HEK293 (cell line): ENCODE data around the gene DPPA5.

Experiments used
- CTCF ChIA-PET: fragments of 350-600 bp; formaldehyde crosslinking; extraction: SDS; loops from one replicate; lab custom pipeline; 2021; ENCODE audit warnings: antibody characterized with exemption; lab: Yijun Ruan, JAX
- POLR2A ChIA-PET: fragments of 300-600 bp; formaldehyde crosslinking; extraction: SDS; loops from one replicate; lab custom pipeline; 2020; ENCODE audit warnings: antibody characterized with exemption, inconsistent platforms; lab: Yijun Ruan, JAX
- H3K27ac ChIP-seq: fragments of 200-500 bp; sonication (Bioruptor generic); 2 replicates; pipeline ENCODE4 v1.5.1; 2014; ENCODE audit warnings: low read depth, low read length, control low read depth, inconsistent platforms; ENCODE audit errors: extremely low read depth
- H3K36me3 ChIP-seq, 2 experiments: fragments of 200-500 bp in 1 of 2; sonication (Bioruptor generic) in 1 of 2; 1 replicate in 1 of 2; 2 replicates in 1 of 2; pipeline ENCODE4 v1.5.1; 2014 to 2017; ENCODE audit warnings: inconsistent platforms in 2 of 2, low read length in 2 of 2; ENCODE audit not compliant: control insufficient read depth in 2 of 2, insufficient read depth in 1 of 2
- H3K4me1 ChIP-seq: fragments of 200-500 bp; sonication (Bioruptor generic); 2 replicates; pipeline ENCODE4 v1.5.1; 2014; ENCODE audit warnings: mild to moderate bottlenecking, low read length, inconsistent platforms; ENCODE audit not compliant: control insufficient read depth, insufficient read depth
- H3K4me3 ChIP-seq: 2 replicates; pipeline ENCODE4 v1.5.1; 2011; ENCODE audit warnings: low read depth, mild to moderate bottlenecking, control low read depth, low read length, moderate library complexity
- H3K9me3 ChIP-seq: fragments of 200-500 bp; sonication (Bioruptor generic); 2 replicates; pipeline ENCODE4 v1.5.1; 2014; ENCODE audit warnings: low read depth, low read length, inconsistent platforms; ENCODE audit not compliant: control insufficient read depth, insufficient read depth
- AEBP2 ChIP-seq: fragments of 450-650 bp; formaldehyde crosslinking; IDR thresholded peaks from 2 replicates; pipeline ENCODE4 v1.5.1; 2016; ENCODE audit warnings: missing biosample characterization, missing genetic modification characterization, borderline replicate concordance
- HOXA7 ChIP-seq: sonication (generic); formaldehyde crosslinking; IDR thresholded peaks from 2 replicates; pipeline ENCODE4 v1.8.1; 2022; ENCODE audit warnings: missing genetic modification reagents, borderline replicate concordance
- HOXD13 ChIP-seq: sonication (generic); formaldehyde crosslinking; IDR thresholded peaks from 2 replicates; pipeline ENCODE4 v1.8.0; 2022; ENCODE audit warnings: missing genetic modification reagents, borderline replicate concordance
- IKZF3 ChIP-seq: fragments of 450-650 bp; IDR thresholded peaks from 2 replicates; pipeline ENCODE4 v1.5.0; 2018; ENCODE audit warnings: missing biosample characterization, mild to moderate bottlenecking, missing genetic modification characterization, moderate library complexity
- KLF1 ChIP-seq: fragments of 450-650 bp; formaldehyde crosslinking; IDR thresholded peaks from 2 replicates; pipeline ENCODE4 v1.5.1; 2016; ENCODE audit warnings: missing biosample characterization, missing genetic modification characterization
- KLF8 ChIP-seq: fragments of 450-650 bp; formaldehyde crosslinking; IDR thresholded peaks from 2 replicates; pipeline ENCODE4 v1.5.1; 2016; ENCODE audit warnings: missing biosample characterization, missing genetic modification characterization
- OSR2 ChIP-seq: fragments of 450-650 bp; formaldehyde crosslinking; IDR thresholded peaks from 2 replicates; pipeline ENCODE4 v1.5.1; 2016; ENCODE audit warnings: missing biosample characterization, missing genetic modification characterization
- SCRT1 ChIP-seq: fragments of 450-650 bp; formaldehyde crosslinking; IDR thresholded peaks from 2 replicates; pipeline ENCODE4 v1.5.1; 2016; ENCODE audit warnings: missing biosample characterization, missing genetic modification characterization, borderline replicate concordance
- ZBTB17 ChIP-seq: fragments of 450-650 bp; formaldehyde crosslinking; IDR thresholded peaks from 2 replicates; pipeline ENCODE4 v1.5.1; 2016; ENCODE audit warnings: missing biosample characterization, missing genetic modification characterization
- ZBTB21 ChIP-seq: fragments of 450-650 bp; formaldehyde crosslinking; IDR thresholded peaks from 2 replicates; pipeline ENCODE4 v1.5.1; 2017; ENCODE audit warnings: missing biosample characterization, missing genetic modification characterization
- ZFP37 ChIP-seq: fragments of 450-650 bp; formaldehyde crosslinking; IDR thresholded peaks from 2 replicates; pipeline ENCODE4 v1.5.1; 2016; ENCODE audit warnings: missing biosample characterization, missing genetic modification characterization
- ZFP69B ChIP-seq: fragments of 450-650 bp; formaldehyde crosslinking; IDR thresholded peaks from 2 replicates; pipeline ENCODE4 v1.5.1; 2016; ENCODE audit warnings: missing biosample characterization, missing genetic modification characterization
- ZIC2 ChIP-seq: fragments of 450-650 bp; formaldehyde crosslinking; IDR thresholded peaks from 2 replicates; pipeline ENCODE4 v1.5.1; 2016; ENCODE audit warnings: missing biosample characterization, missing genetic modification characterization
- ZNF121 ChIP-seq: fragments of 450-650 bp; formaldehyde crosslinking; IDR thresholded peaks from 2 replicates; pipeline ENCODE4 v1.5.1; 2016; ENCODE audit warnings: missing biosample characterization, missing genetic modification characterization
- ZNF140 ChIP-seq: fragments of 450-650 bp; formaldehyde crosslinking; IDR thresholded peaks from 2 replicates; pipeline ENCODE4 v1.5.1; 2016; ENCODE audit warnings: missing biosample characterization, missing genetic modification characterization
- ZNF169 ChIP-seq: fragments of 450-650 bp; formaldehyde crosslinking; IDR thresholded peaks from 2 replicates; pipeline ENCODE4 v1.5.1; 2016; ENCODE audit warnings: missing biosample characterization, missing genetic modification characterization
- ZNF184 ChIP-seq: fragments of 450-650 bp; IDR thresholded peaks from 2 replicates; pipeline ENCODE4 v1.5.1; 2018; ENCODE audit warnings: missing biosample characterization, mild to moderate bottlenecking, missing genetic modification characterization
- ZNF19 ChIP-seq: fragments of 450-650 bp; formaldehyde crosslinking; IDR thresholded peaks from 2 replicates; pipeline ENCODE4; 2016; ENCODE audit warnings: missing biosample characterization, missing genetic modification characterization, low read depth
- ZNF2 ChIP-seq: fragments of 450-650 bp; formaldehyde crosslinking; IDR thresholded peaks from 2 replicates; pipeline ENCODE4 v1.5.1; 2016; ENCODE audit warnings: missing biosample characterization, missing genetic modification characterization
- ZNF24 ChIP-seq: fragments of 450-650 bp; formaldehyde crosslinking; IDR thresholded peaks from 2 replicates; pipeline ENCODE4 v1.5.1; 2016; ENCODE audit warnings: missing biosample characterization, missing genetic modification characterization
- ZNF292 ChIP-seq: fragments of 450-650 bp; formaldehyde crosslinking; IDR thresholded peaks from 2 replicates; pipeline ENCODE4 v1.5.1; 2016; ENCODE audit warnings: low read depth, missing biosample characterization, missing genetic modification characterization, borderline replicate concordance
- ZNF324 ChIP-seq: fragments of 450-650 bp; formaldehyde crosslinking; IDR thresholded peaks from 2 replicates; pipeline ENCODE4 v1.5.1; 2016; ENCODE audit warnings: missing biosample characterization, missing genetic modification characterization
- ZNF362 ChIP-seq: fragments of 450-650 bp; formaldehyde crosslinking; IDR thresholded peaks from 2 replicates; pipeline ENCODE4 v1.5.1; 2016; ENCODE audit warnings: missing biosample characterization, missing genetic modification characterization
- ZNF391 ChIP-seq: fragments of 450-650 bp; formaldehyde crosslinking; IDR thresholded peaks from 2 replicates; pipeline ENCODE4 v1.5.1; 2016; ENCODE audit warnings: low read depth, missing biosample characterization, missing genetic modification characterization, borderline replicate concordance
- ZNF48 ChIP-seq: fragments of 450-650 bp; formaldehyde crosslinking; IDR thresholded peaks from 2 replicates; pipeline ENCODE4 v1.5.1; 2016; ENCODE audit warnings: missing biosample characterization, missing genetic modification characterization
- ZNF529 ChIP-seq: fragments of 450-650 bp; formaldehyde crosslinking; IDR thresholded peaks from 2 replicates; pipeline ENCODE4 v1.5.1; 2017; ENCODE audit warnings: missing genetic modification characterization, missing biosample characterization; ENCODE audit not compliant: insufficient replicate concordance
- ZNF571 ChIP-seq: fragments of 450-650 bp; formaldehyde crosslinking; IDR thresholded peaks from 2 replicates; pipeline ENCODE4 v1.5.0; 2017; ENCODE audit warnings: missing biosample characterization, missing genetic modification characterization
- ZNF600 ChIP-seq: fragments of 450-650 bp; formaldehyde crosslinking; IDR thresholded peaks from 2 replicates; pipeline ENCODE4 v1.5.1; 2016; ENCODE audit warnings: missing biosample characterization, missing genetic modification characterization
- ZNF610 ChIP-seq: fragments of 450-650 bp; formaldehyde crosslinking; IDR thresholded peaks from 2 replicates; pipeline ENCODE4 v1.5.1; 2016; ENCODE audit warnings: missing biosample characterization, missing genetic modification characterization, borderline replicate concordance
- ZNF621 ChIP-seq: fragments of 450-650 bp; formaldehyde crosslinking; IDR thresholded peaks from 2 replicates; pipeline ENCODE4 v1.5.1; 2017; ENCODE audit warnings: missing biosample characterization, missing genetic modification characterization
- ZNF670 ChIP-seq: fragments of 450-650 bp; formaldehyde crosslinking; IDR thresholded peaks from 2 replicates; pipeline ENCODE4 v1.5.1; 2016; ENCODE audit warnings: missing biosample characterization, missing genetic modification characterization, low read depth
- ZNF830 ChIP-seq: fragments of 450-650 bp; IDR thresholded peaks from 2 replicates; pipeline ENCODE4 v1.5.0; 2018; ENCODE audit warnings: missing biosample characterization, missing genetic modification characterization, low read depth, mild to moderate bottlenecking, moderate library complexity
- TF ChIP-seq, protein P1 (sequence below): fragments of 450-650 bp; formaldehyde crosslinking; IDR thresholded peaks from 2 replicates; pipeline ENCODE4 v1.5.1; 2016; ENCODE audit warnings: missing biosample characterization, missing genetic modification characterization

The DPPA5 gene

GRCh38 chr6:73364121-73364520, 10.0 kb upstream of the DPPA5 start (continued):
- TF ChIP-seq ZNF600 (tag by site-specific recombination) (no peak), ZNF48 (tag by site-specific recombination) (no peak), KLF1 (tag by site-specific recombination) (no peak), IKZF3 (no peak), ZFP69B (no peak), ZNF184 (tag by site-specific recombination) (no peak), HOXA7 (CRISPR knock-in tag) (no peak)

DNA sequence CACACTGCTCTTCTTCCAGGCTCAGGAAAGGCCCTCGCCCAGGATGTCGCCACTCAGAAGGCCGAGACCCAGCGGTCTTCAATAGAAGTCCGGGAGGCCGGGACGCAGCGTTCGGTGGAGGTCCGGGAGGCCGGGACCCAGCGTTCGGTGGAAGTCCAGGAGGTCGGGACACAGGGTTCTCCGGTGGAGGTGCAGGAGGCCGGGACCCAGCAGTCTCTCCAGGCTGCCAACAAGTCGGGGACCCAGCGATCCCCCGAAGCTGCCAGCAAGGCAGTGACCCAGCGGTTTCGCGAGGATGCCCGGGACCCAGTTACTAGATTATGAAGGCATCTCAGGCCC, 9.4 kb upstream of the DPPA5 start:
- no peak for TF ChIP-seq ZNF324
- TF ChIP-seq ZNF140 (tag by site-specific recombination) = no peak
- no peak for TF ChIP-seq ZNF391 (tag by site-specific recombination)
- TF ChIP-seq ZNF830 = no peak
- no peak for TF ChIP-seq ZNF121 (tag by site-specific recombination)
- no peak for TF ChIP-seq ZIC2 (tag by site-specific recombination)
- no peak for TF ChIP-seq ZNF621 (tag by site-specific recombination)
- TF ChIP-seq ZNF2 (tag by site-specific recombination) = no peak
- no peak for TF ChIP-seq ZNF292
- TF ChIP-seq SCRT1 (tag by site-specific recombination) = no peak
- no peak for TF ChIP-seq ZNF24
- TF ChIP-seq OSR2 (tag by site-specific recombination) = no peak
- ChIA-PET CTCF (no interaction called here), POLR2A (no interaction called here)
- no peak overlapping the region for H3K27ac ChIP-seq
- no peak overlapping the region for H3K4me3 ChIP-seq
- H3K36me3 ChIP-seq = no peaks in the 10 kb centered on the region
- no peaks in the 10 kb centered on the region for H3K9me3 ChIP-seq
- H3K4me1 ChIP-seq = no peaks in the 10 kb centered on the region

DNA sequence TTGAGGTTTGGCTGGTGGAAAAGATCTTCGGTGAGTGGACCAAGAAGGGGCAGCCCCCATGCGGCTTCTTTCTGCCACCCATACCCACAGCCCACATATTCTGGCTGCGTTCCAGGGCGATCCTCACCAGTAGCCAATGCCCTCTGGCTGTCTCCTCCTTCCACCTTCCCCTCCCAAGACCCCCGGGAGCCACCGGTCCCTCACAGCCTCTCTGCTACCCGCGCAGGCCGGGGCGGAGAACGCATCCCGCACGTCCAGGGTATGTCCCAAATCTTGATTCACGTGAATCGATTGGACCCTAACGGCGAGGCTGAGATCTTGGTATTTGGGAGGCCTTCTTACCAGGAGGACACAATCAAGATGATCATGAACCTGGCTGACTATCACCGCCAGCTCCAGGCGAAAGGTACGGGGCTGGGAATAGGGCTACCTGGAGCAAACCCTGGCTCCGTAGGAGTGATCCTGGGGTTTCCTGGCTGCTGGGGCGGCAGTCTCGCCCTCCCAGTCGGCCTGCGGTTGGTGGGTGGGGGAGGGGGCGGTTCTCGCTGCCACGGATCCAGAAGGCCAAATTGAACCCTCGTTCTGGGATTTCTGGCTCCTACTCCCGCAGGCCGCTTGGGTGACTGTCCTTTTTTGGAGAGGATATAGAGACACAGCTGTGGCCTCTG, 8.9 kb upstream of the DPPA5 start:
- ChIA-PET CTCF (no interaction called here), POLR2A (no interaction called here)
- H3K4me3 ChIP-seq = no peak overlapping the region
- H3K4me1 ChIP-seq = no peaks in the 10 kb centered on the region
- H3K36me3 ChIP-seq = no peaks in the 10 kb centered on the region
- H3K9me3 ChIP-seq = no peaks in the 10 kb centered on the region
- H3K27ac ChIP-seq = no peak overlapping the region
- TF ChIP-seq AEBP2 (tag by site-specific recombination) (no peak), ZNF169 (tag by site-specific recombination) (no peak), ZNF24 (no peak), HOXD13 (no peak), ZBTB21 (tag by site-specific recombination) (no peak), ZNF610 (tag by site-specific recombination) (no peak), ZNF362 (tag by site-specific recombination) (no peak), ZNF19 (no peak), ZNF670 (tag by site-specific recombination) (no peak), ZNF529 (tag by site-specific recombination) (no peak), KLF8 (tag by site-specific recombination) (no peak), ZNF571 (tag by site-specific recombination) (no peak), ZFP37 (no peak), ZBTB17 (no peak)
- TF ChIP-seq, protein P1, sequence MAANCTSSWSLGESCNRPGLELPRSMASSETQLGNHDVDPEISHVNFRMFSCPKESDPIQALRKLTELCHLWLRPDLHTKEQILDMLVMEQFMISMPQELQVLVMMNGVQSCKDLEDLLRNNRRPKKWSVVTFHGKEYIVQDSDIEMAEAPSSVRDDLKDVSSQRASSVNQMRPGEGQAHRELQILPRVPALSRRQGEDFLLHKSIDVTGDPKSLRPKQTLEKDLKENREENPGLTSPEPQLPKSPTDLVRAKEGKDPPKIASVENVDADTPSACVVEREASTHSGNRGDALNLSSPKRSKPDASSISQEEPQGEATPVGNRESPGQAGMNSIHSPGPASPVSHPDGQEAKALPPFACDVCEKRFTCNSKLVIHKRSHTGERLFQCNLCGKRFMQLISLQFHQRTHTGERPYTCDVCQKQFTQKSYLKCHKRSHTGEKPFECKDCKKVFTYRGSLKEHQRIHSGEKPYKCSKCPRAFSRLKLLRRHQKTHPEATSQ = no peak
